Glutamatergic neuron (in vitro differentiated cells): ENCODE measurements around the gene TPCN2. TPM values are rescaled to one million over a fixed set of nuclear protein-coding genes. Genes with fewer than 3 reads are reported as not detected.
A peak's percentile ranks its signal among the peaks of the same experiment; 100 is the strongest.

Experiments used
- DNase-seq: peaks from one replicate; pipeline ENCODE4 v3.0.0; 2022
- H3K27ac Mint-ChIP-seq: one replicate; pipeline ENCODE4 v1.8.0; 2020; ENCODE audit warnings: mild to moderate bottlenecking, mixed read lengths, inconsistent platforms; ENCODE audit not compliant: unreplicated experiment
- H3K27me3 Mint-ChIP-seq: one replicate; pipeline ENCODE4 v1.8.0; 2020; ENCODE audit warnings: mild to moderate bottlenecking, moderate library complexity, mixed read lengths, inconsistent platforms; ENCODE audit not compliant: unreplicated experiment
- H3K36me3 Mint-ChIP-seq: one replicate; pipeline ENCODE4 v1.8.0; 2020; ENCODE audit warnings: mild to moderate bottlenecking, mixed read lengths, inconsistent platforms; ENCODE audit not compliant: unreplicated experiment
- H3K4me1 Mint-ChIP-seq: one replicate; pipeline ENCODE4 v1.8.0; 2020; ENCODE audit warnings: mild to moderate bottlenecking, low read depth, mixed read lengths, inconsistent platforms; ENCODE audit not compliant: unreplicated experiment
- H3K4me3 Mint-ChIP-seq: one replicate; pipeline ENCODE4 v1.8.0; 2020; ENCODE audit warnings: mild to moderate bottlenecking, mixed read lengths, inconsistent platforms; ENCODE audit not compliant: unreplicated experiment
- H3K9me3 Mint-ChIP-seq: one replicate; pipeline ENCODE4 v1.8.0; 2020; ENCODE audit warnings: mild to moderate bottlenecking, moderate library complexity, mixed read lengths, inconsistent platforms; ENCODE audit not compliant: unreplicated experiment
- CTCF ChIP-seq: fragments of 200-600 bp; sonication (generic); IDR thresholded peaks from one replicate; pipeline ENCODE4 v1.5.0; 2021; ENCODE audit not compliant: partially characterized antibody, unreplicated experiment
- total RNA-seq: library from RNA; stranded (reverse); fragmentation: NEBNext Ultra II Directional; extraction: Animal tissue kit (Norgen Biotek cat#: 25700); gene quantifications from one replicate; pipeline ENCODE4 v1.2.1, GENCODE V29; 2021; ENCODE audit not compliant: unreplicated experiment

The TPCN2 gene
- total RNA-seq, 1 donor from 2014 or later, result 17.2 TPM

- Mint-ChIP-seq H3K4me3 (no peak overlapping the region), H3K27me3 (no peaks in the 10 kb centered on the region), H3K27ac (no peak overlapping the region), H3K4me1 (peaks cover 11% of the 10 kb centered on the region), H3K9me3 (peaks cover 2% of the 10 kb centered on the region), H3K36me3 (no peaks in the 10 kb centered on the region)
- no peak for DNase-seq
- TF ChIP-seq CTCF, result no peak
Measured at GRCh38 chr11:69054397-69055211, 5.9 kb downstream of the TPCN2 start.

GRCh38 chr11:69055212-69055586 is 6.5 kb downstream of the TPCN2 start:
- Mint-ChIP-seq H3K27me3 (no peaks in the 10 kb centered on the region), H3K27ac (no peak overlapping the region), H3K4me3 (no peak overlapping the region), H3K4me1 (peaks cover 11% of the 10 kb centered on the region), H3K36me3 (no peaks in the 10 kb centered on the region), H3K9me3 (peaks cover 2% of the 10 kb centered on the region)
- TF ChIP-seq CTCF, result no peak
- no peak for DNase-seq

GRCh38 chr11:69055598-69056516 is 7.1 kb downstream of the TPCN2 start:
- peaks cover 2% of the 10 kb centered on the region for H3K9me3 Mint-ChIP-seq
- H3K36me3 Mint-ChIP-seq, result no peaks in the 10 kb centered on the region
- TF ChIP-seq CTCF, result no peak
- no peak overlapping the region for H3K27ac Mint-ChIP-seq
- no peak for DNase-seq
- no peaks in the 10 kb centered on the region for H3K27me3 Mint-ChIP-seq
- no peak overlapping the region for H3K4me3 Mint-ChIP-seq
- H3K4me1 Mint-ChIP-seq, result peaks cover 11% of the 10 kb centered on the region

GRCh38 chr11:69057236-69057635 is 8.5 kb downstream of the TPCN2 start:
- H3K9me3 Mint-ChIP-seq, result peaks cover 2% of the 10 kb centered on the region
- H3K4me3 Mint-ChIP-seq, result no peak overlapping the region
- H3K27me3 Mint-ChIP-seq, result peaks cover 3% of the 10 kb centered on the region
- H3K36me3 Mint-ChIP-seq, result no peaks in the 10 kb centered on the region
- TF ChIP-seq CTCF, result no peak
- H3K4me1 Mint-ChIP-seq, result peaks cover 4% of the 10 kb centered on the region
- DNase-seq, result peak; percentile 14
- H3K27ac Mint-ChIP-seq, result no peak overlapping the region

- DNase-seq, result no peak
- TF ChIP-seq CTCF, result no peak
- Mint-ChIP-seq H3K4me1 (peaks cover 3% of the 10 kb centered on the region), H3K4me3 (no peak overlapping the region), H3K27me3 (peaks cover 3% of the 10 kb centered on the region), H3K27ac (no peak overlapping the region), H3K9me3 (peaks cover 2% of the 10 kb centered on the region), H3K36me3 (no peaks in the 10 kb centered on the region)
Measured at GRCh38 chr11:69057801-69058200, 9.1 kb downstream of the TPCN2 start.
